Mesendoderm (in vitro differentiated cells): ENCODE data around the gene TGM4.

Source experiments
- DNase-seq: peaks from one replicate; pipeline ENCODE4 v3.0.0; 2013
- H2AK5ac ChIP-seq: 2 replicates; pipeline ENCODE4 v1.6.1; 2013; ENCODE audit warnings: low read length, inconsistent platforms
- H2BK120ac ChIP-seq: 2 replicates; pipeline ENCODE4 v1.6.1; 2013; ENCODE audit warnings: low read depth, mild to moderate bottlenecking, low read length, moderate library complexity, mixed read lengths
- H2BK15ac ChIP-seq: replicated peaks from 2 replicates; pipeline ENCODE4 v1.6.1; 2013; ENCODE audit warnings: low read depth, mild to moderate bottlenecking, moderate library complexity
- H2BK5ac ChIP-seq: 2 replicates; pipeline ENCODE4 v1.6.1; 2013; ENCODE audit warnings: low read length, inconsistent platforms
- H3K18ac ChIP-seq: 2 replicates; pipeline ENCODE4 v1.6.1; 2013; ENCODE audit warnings: mild to moderate bottlenecking, low read length, mixed read lengths
- H3K23ac ChIP-seq: one replicate; pipeline ENCODE4 v1.6.1; 2013; ENCODE audit warnings: low read length
- H3K27ac ChIP-seq: 2 replicates; pipeline ENCODE4 v1.5.1; 2013; ENCODE audit warnings: low read depth, mild to moderate bottlenecking, inconsistent platforms, low read length, moderate library complexity
- H3K27me3 ChIP-seq: 2 replicates; pipeline ENCODE4 v1.6.1; 2013; ENCODE audit warnings: low read length, control low read depth, mild to moderate bottlenecking, inconsistent platforms; ENCODE audit not compliant: insufficient read depth, poor library complexity
- H3K36me3 ChIP-seq: 2 replicates; pipeline ENCODE4 v1.6.1; 2013; ENCODE audit warnings: low read length, inconsistent platforms; ENCODE audit not compliant: control insufficient read depth, insufficient read depth
- H3K4ac ChIP-seq: one replicate; pipeline ENCODE4 v1.6.1; 2013; ENCODE audit warnings: low read depth, mild to moderate bottlenecking, low read length, moderate library complexity
- H3K4me1 ChIP-seq: 2 replicates; pipeline ENCODE4 v1.6.1; 2013; ENCODE audit warnings: low read depth, low read length, inconsistent platforms; ENCODE audit not compliant: control insufficient read depth
- H3K4me2 ChIP-seq: 2 replicates; pipeline ENCODE4 v1.6.1; 2013; ENCODE audit warnings: low read length
- H3K4me3 ChIP-seq: 2 replicates; pipeline ENCODE4 v1.5.1; 2013; ENCODE audit warnings: mild to moderate bottlenecking, low read length
- H3K56ac ChIP-seq: one replicate; pipeline ENCODE4 v1.6.1; 2013; ENCODE audit warnings: low read length
- H3K79me1 ChIP-seq: 2 replicates; pipeline ENCODE4 v1.6.1; 2013; ENCODE audit warnings: low read length, inconsistent platforms
- H3K79me2 ChIP-seq: 2 replicates; pipeline ENCODE4 v1.6.1; 2013; ENCODE audit warnings: mild to moderate bottlenecking, low read length; ENCODE audit not compliant: control insufficient read depth, insufficient read depth
- H3K9ac ChIP-seq: 2 replicates; pipeline ENCODE4 v1.6.1; 2013; ENCODE audit warnings: low read length, inconsistent platforms
- H4K5ac ChIP-seq: one replicate; pipeline ENCODE4 v1.6.1; 2013; ENCODE audit warnings: low read length
- H4K8ac ChIP-seq: one replicate; pipeline ENCODE4 v1.6.1; 2013; ENCODE audit warnings: low read depth, mild to moderate bottlenecking, control low read depth, low read length, moderate library complexity
- WGBS: extraction: QIAGEN DNeasy Blood & Tissue Kit; methylation state at CpG from one replicate; pipeline ENCODE4 v1.1.7; 2013; ENCODE audit warnings: low lambda C conversion rate, missing lambda C conversion rate; ENCODE audit not compliant: insufficient coverage; ENCODE audit errors: extremely low coverage; 5-methylcytosine and 5-hydroxymethylcytosine counted together

Gene TGM4

DNA sequence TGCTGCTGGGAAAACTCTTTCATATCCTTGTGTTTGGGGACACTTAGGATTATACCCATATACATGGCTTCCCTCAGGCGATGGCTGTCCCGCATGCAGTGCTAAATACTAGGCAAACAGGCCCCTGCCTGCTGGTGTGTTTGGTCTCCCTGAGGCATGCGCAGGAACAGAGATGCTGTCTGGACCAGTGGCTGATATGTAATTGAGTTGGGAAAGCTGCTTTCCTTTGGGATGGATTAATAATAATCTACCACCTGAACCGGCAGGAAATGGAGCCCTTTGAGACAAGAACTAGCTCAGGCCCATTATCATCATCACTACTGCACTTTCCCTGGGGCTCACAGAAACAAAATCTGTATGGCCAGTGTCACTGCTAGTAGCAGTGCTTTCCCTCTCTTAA lies 83.6 kb downstream of the TGM4 start:
- Histone ChIP-seq H3K36me3 (no peaks in the 10 kb centered on the region), H3K27ac (no peak overlapping the region), H3K4me2 (no peak overlapping the region), H3K4ac (no peak overlapping the region), H2BK120ac (no peak overlapping the region), H3K9ac (no peak overlapping the region), H3K4me1 (no peaks in the 10 kb centered on the region), H2BK15ac (no peak overlapping the region), H3K23ac (no peak overlapping the region), H2AK5ac (no peak overlapping the region), H2BK5ac (no peak overlapping the region), H3K56ac (no peak overlapping the region), H4K8ac (no peak overlapping the region), H3K18ac (no peak overlapping the region), H3K79me1 (peaks cover 13% of the 10 kb centered on the region), H3K79me2 (peaks cover 2% of the 10 kb centered on the region), H3K27me3 (no peaks in the 10 kb centered on the region), H3K4me3 (no peak overlapping the region), H4K5ac (no peak overlapping the region)
- no CpG with 5 or more reads among the region's 4 CpGs for WGBS
- DNase-seq: no peak

DNA sequence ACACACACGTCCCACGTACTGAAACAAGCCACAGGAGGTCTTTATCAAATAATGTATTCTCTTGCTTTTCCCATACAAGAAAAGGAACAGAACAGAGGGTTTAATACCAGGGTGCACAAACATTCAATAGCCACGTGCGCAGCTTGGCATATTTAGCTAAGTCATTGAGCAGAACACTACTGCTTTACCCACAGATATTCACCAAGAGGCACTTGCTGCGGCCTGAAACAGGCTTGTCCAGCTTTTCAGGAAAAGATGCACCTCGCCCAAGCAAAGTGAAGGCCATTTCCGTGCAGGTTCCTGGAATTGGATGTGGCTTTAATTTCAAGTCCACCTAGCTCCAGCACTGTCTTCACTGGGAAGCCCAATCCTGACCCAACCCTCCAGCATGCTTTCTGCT lies 84.0 kb downstream of the TGM4 start:
- H2AK5ac ChIP-seq: no peak overlapping the region
- WGBS: no CpG with 5 or more reads among the region's 7 CpGs
- H3K56ac ChIP-seq: no peak overlapping the region
- H3K4me1 ChIP-seq: no peaks in the 10 kb centered on the region
- no peaks in the 10 kb centered on the region for H3K27me3 ChIP-seq
- no peak overlapping the region for H3K4me3 ChIP-seq
- H3K79me1 ChIP-seq: peaks cover 16% of the 10 kb centered on the region
- no peak overlapping the region for H3K23ac ChIP-seq
- peaks cover 5% of the 10 kb centered on the region for H3K79me2 ChIP-seq
- H2BK15ac ChIP-seq: no peak overlapping the region
- no peak overlapping the region for H2BK120ac ChIP-seq
- DNase-seq: no peak
- no peak overlapping the region for H3K9ac ChIP-seq
- no peaks in the 10 kb centered on the region for H3K36me3 ChIP-seq
- no peak overlapping the region for H3K18ac ChIP-seq
- H4K5ac ChIP-seq: no peak overlapping the region
- no peak overlapping the region for H2BK5ac ChIP-seq
- no peak overlapping the region for H3K27ac ChIP-seq
- H4K8ac ChIP-seq: no peak overlapping the region
- H3K4ac ChIP-seq: no peak overlapping the region
- no peak overlapping the region for H3K4me2 ChIP-seq

DNA sequence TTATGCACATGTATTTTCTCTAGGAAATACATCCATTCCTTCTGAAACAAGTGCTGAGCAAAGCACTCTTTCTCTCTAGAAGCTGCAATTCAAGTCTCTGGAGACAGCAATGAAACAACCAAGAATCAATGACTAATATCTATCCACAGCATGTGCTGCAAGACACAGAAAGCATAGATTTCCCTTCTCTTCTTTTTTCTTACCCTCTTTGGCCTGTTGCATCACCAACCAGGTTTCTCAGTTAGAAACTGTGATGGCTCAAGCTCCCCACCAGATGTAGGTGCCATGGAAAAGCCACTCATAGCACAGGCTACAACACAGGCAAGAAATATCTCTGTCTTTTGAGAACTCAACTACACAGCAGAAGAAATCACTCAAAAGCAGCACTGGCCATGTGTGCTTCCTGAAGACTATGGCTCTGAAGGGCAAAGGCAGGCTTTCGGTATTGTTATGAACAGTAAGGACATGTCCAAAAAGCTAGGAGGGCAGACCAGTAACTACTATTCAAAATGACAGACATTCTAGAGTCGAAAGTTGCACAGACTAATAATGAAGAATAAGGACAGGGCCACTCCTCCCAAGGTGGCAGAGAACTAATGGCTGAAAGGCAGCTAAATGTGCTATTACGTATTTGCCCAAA lies 86.1 kb downstream of the TGM4 start:
- Histone ChIP-seq H3K56ac (no peak overlapping the region), H3K36me3 (no peaks in the 10 kb centered on the region), H3K4me1 (no peaks in the 10 kb centered on the region), H3K18ac (no peak overlapping the region), H3K23ac (no peak overlapping the region), H3K27ac (no peak overlapping the region), H2BK120ac (no peak overlapping the region), H4K8ac (no peak overlapping the region), H3K27me3 (no peaks in the 10 kb centered on the region), H2BK5ac (no peak overlapping the region), H4K5ac (no peak overlapping the region), H3K79me2 (peaks cover 5% of the 10 kb centered on the region), H3K4ac (no peak overlapping the region), H3K79me1 (peaks cover 17% of the 10 kb centered on the region), H3K4me3 (no peak overlapping the region), H3K4me2 (no peak overlapping the region), H2AK5ac (no peak overlapping the region), H2BK15ac (no peak overlapping the region), H3K9ac (no peak overlapping the region)
- DNase-seq: no peak
- WGBS: no CpG with 5 or more reads among the region's 3 CpGs

DNA sequence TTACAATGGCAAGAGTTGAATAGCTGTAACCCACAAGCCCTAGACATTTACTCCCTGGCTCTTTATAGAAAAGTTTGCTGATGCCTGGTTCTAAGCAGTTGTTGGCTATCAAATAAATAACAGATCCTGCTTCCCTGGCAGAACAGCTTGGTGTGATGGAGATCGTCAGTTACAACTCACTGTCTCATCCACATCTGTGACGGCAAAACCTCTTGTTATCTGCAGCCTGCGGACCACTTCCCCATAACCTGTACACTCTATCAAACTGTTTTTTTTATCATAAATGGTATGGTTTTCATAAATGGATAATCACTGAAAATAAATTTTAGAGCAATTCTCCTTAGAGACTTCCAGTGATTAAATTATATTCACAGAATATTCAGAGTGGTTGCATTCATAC lies 87.5 kb downstream of the TGM4 start:
- no CpG with 5 or more reads among the region's 3 CpGs for WGBS
- H2BK5ac ChIP-seq: no peak overlapping the region
- H3K79me2 ChIP-seq: peaks cover 5% of the 10 kb centered on the region

DNA sequence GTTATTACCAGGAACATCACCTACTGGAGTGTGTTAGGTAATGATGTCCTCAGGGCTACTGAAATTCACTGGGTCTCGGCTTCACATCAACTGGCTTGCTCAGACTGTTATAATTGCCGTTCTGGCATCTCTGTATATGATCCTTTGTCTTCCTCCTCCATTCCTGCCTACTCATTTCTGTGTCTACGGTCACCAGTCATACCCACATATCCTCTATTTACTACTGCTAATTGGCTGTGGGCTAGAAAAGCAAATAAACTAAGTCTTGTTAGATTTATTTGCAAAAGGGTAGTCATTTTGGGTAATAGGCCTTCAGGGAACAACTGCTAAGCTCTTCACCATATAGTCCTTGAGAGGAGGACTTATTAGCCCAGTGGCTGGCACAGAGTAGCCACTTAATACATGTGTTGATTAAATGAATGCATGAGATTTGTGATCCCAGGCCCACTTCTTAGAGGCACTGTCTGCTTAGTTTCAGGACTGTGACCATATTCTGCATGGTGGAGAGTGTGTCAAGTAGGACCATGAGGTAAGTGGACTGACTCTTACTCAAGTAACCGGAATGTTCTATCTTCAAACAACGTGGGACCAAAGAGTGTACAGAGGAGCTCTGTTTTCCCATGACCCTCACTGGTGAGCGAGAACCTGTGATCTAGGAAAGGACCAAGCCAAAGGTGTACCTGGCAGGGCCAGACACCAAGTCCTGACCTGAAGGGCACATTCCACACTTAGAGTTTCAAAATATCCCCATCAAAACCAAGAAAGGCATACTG lies 88.4 kb downstream of the TGM4 start:
- Histone ChIP-seq H3K23ac (no peak overlapping the region), H3K27me3 (no peaks in the 10 kb centered on the region), H3K79me2 (peaks cover 6% of the 10 kb centered on the region), H3K56ac (no peak overlapping the region), H3K9ac (no peak overlapping the region), H3K4me1 (no peaks in the 10 kb centered on the region), H4K8ac (no peak overlapping the region), H2BK15ac (no peak overlapping the region), H4K5ac (no peak overlapping the region), H3K18ac (no peak overlapping the region), H2BK5ac (no peak overlapping the region), H3K4me2 (no peak overlapping the region), H2AK5ac (no peak overlapping the region), H3K4ac (no peak overlapping the region), H3K4me3 (no peak overlapping the region), H3K79me1 (peaks cover 20% of the 10 kb centered on the region), H3K27ac (no peak overlapping the region), H2BK120ac (no peak overlapping the region), H3K36me3 (no peaks in the 10 kb centered on the region)
- WGBS: no CpG with 5 or more reads among the region's 6 CpGs
- DNase-seq: no peak

More for the DNA sequence above, 87.5 kb downstream of the TGM4 start:
- Histone ChIP-seq H3K27ac (no peak overlapping the region), H2BK15ac (no peak overlapping the region), H2BK120ac (no peak overlapping the region), H2AK5ac (no peak overlapping the region), H3K56ac (no peak overlapping the region), H3K36me3 (no peaks in the 10 kb centered on the region), H3K4me1 (no peaks in the 10 kb centered on the region), H3K4me3 (no peak overlapping the region), H3K4ac (no peak overlapping the region), H4K5ac (no peak overlapping the region), H3K18ac (no peak overlapping the region), H4K8ac (no peak overlapping the region), H3K23ac (no peak overlapping the region), H3K27me3 (no peaks in the 10 kb centered on the region), H3K4me2 (no peak overlapping the region), H3K9ac (no peak overlapping the region), H3K79me1 (peaks cover 17% of the 10 kb centered on the region)
- no peak for DNase-seq
